ENCODE measurements around the gene FCGR1A. TPM values are rescaled to one million over a fixed set of nuclear protein-coding genes. Genes with fewer than 3 reads are reported as not detected.
A peak's percentile ranks its signal among the peaks of the same experiment; 100 is the strongest.
"Not testable (repeated sequence)": the region's sequence is repeated elsewhere in the genome, so short reads cannot be mapped to it uniquely, and the experiment has no call there.

The FCGR1A gene
- total RNA-seq, 2 experiments from 2014 or later: not detected

DNA sequence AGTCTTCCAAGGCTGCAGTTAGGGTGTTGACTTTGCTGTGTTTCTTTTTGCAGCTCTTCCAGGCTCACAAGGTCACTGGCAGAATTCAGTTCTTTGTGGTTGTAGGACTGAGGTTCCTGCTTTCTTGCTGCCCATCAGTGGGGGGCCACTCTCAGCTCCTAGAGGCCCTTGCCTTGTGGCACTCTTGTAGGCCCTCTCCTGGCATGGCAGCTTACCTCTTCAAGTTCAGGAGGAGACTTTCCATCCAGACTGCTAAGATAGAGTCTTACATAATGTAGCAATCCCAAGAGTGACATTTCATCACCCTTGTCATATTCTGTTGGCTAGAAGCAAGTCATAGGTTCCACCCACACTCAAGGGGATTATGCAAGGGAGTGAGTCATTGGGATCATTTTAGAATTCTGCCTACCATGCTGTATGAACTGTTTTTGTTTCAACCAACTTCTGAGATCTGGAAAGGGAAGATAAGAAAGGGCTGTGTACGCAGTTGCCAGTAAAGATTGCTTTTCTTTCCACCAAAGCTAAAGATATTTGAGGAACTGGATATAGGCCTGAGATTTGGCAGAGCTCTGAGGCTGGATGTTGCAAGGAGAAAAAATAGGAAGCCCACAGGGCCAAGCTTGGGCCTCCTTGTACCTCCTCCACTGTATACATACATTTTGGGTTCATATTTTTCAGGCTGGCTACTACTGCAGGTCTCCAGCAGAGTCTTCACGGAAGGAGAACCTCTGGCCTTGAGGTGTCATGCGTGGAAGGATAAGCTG lies 5.4 kb downstream of the FCGR1A start:
- DNase-seq; H3K36me3 Mint-ChIP-seq; H3K9me3 Mint-ChIP-seq; H3K27ac Mint-ChIP-seq; H3K4me3 Mint-ChIP-seq; H3K4me1 Mint-ChIP-seq (ENCODE audit: low read depth); intact Hi-C loops (cut with micrococcal nuclease); POLR2A ChIA-PET; CTCF ChIA-PET; H3K27me3 Mint-ChIP-seq: not testable (repeated sequence)

DNA sequence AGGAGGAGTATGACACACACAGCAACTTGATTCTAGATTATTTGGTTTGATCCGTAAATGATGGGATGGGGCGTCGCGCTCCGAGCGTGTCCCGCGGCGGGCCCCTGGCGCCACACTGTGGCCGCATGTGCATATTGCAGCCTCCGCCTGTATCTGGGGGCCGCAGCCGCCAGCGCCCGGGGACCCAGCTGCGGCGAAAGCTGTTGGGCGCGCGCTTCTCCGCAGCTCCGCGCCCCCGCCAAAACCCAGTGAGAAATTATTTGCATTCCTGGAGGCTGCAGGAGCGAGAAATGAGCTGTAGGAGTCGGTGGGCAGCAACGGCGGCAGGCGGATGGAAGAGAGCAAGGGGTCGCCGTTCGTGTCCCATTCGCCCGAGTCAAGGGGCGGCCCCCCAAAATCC lies 10.0 kb downstream of the FCGR1A start:
- H3K4me1 Mint-ChIP-seq (ENCODE audit: low read depth); H3K9me3 Mint-ChIP-seq; POLR2A ChIA-PET; intact Hi-C loops (cut with micrococcal nuclease); H3K36me3 Mint-ChIP-seq; H3K27me3 Mint-ChIP-seq: not testable (repeated sequence)
- Mint-ChIP-seq H3K27ac (peak overlapping the region; percentile 97), H3K4me3 (peak overlapping the region; percentile 98)
- DNase-seq: peak; percentile 69
- CTCF ChIA-PET: interaction anchor here (0.7 kb wide), 1 partner anchor 406 kb away, joined by 3 read pairs; no protein-coding TSS in a partner anchor

DNA sequence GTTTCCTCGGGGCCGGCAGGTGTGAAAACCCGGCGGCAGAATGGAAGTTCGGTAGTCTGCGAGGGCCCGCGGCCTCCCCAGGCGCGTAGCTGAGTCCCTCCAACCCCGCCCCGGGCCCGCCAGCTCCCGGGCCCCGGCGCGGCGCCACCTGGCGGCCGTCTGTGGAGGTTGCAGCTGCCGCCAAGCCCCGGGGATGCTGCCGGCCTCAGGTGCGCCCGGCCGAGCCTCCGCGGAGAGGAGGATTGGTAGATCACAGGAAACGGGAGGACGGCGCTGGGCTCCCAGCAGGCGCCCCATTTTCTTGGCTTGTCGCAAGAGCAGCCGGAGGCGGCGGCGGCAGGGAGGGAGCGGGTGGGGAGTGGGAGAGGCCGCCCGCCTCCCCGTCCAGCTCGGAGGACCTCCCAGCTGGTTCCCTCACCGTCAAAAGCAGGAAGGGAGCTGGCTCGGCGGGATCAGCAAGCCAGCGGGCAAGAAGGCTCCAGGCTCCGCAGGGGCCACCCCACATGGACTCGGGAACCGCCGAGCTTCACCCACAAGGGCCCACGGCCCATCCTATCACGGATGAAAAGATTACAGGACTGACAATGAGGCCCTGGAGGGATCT lies 10.5 kb downstream of the FCGR1A start:
- H3K9me3 Mint-ChIP-seq; H3K27me3 Mint-ChIP-seq; H3K27ac Mint-ChIP-seq; H3K4me1 Mint-ChIP-seq (ENCODE audit: low read depth); H3K36me3 Mint-ChIP-seq; POLR2A ChIA-PET; intact Hi-C loops (cut with micrococcal nuclease): not testable (repeated sequence)
- H3K4me3 Mint-ChIP-seq: peak overlapping the region; percentile 66
- peak; percentile 86 for DNase-seq
- CTCF ChIA-PET: interaction anchor here (0.7 kb wide), 1 partner anchor 405 kb away, joined by 3 read pairs; no protein-coding TSS in a partner anchor

DNA sequence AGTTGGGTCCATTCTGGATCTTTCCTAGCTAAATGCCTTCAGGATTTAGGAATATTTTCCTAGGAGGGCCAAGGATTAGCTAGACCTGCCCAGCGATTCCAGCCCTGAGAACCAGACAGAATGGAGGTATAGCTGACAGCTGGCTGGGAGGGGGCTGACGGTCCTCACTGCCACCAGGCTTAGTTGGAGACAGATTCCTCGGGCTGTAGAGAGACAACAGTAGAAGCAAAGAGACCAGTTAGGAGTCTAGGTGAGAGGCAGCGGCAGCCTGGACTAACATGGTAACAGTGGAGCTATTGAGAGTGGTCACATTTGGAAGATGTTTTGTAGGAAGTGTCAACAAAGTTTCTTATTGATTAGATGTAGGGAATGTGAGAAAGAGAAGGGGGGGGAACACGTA lies 11.4 kb downstream of the FCGR1A start:
- H3K4me3 Mint-ChIP-seq; H3K4me1 Mint-ChIP-seq (ENCODE audit: low read depth); H3K27ac Mint-ChIP-seq; CTCF ChIA-PET; intact Hi-C loops (cut with micrococcal nuclease); H3K27me3 Mint-ChIP-seq; H3K9me3 Mint-ChIP-seq; POLR2A ChIA-PET; H3K36me3 Mint-ChIP-seq; DNase-seq: not testable (repeated sequence)

DNA sequence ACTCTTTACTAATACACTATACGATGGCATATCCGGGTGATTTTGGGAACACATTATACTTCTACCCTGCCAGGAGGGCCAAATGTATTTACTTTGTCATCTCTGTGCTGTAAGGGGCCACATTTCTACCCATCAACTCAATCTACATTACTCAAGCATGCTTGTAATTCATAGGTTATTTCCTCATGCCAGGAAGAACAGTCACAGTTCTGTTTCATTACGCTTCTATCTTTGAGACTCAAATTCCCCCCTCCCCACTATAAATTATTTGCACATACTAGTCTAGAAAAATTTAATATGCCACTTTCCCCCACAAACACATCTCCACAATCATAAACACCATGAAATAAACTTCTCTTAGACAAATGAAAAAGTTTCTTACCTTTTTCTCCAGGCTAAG lies 19.1 kb downstream of the FCGR1A start:
- intact Hi-C loops (cut with micrococcal nuclease); H3K4me3 Mint-ChIP-seq; H3K27ac Mint-ChIP-seq; H3K9me3 Mint-ChIP-seq; DNase-seq; CTCF ChIA-PET; H3K27me3 Mint-ChIP-seq; POLR2A ChIA-PET; H3K4me1 Mint-ChIP-seq (ENCODE audit: low read depth); H3K36me3 Mint-ChIP-seq: not testable (repeated sequence)

DNA sequence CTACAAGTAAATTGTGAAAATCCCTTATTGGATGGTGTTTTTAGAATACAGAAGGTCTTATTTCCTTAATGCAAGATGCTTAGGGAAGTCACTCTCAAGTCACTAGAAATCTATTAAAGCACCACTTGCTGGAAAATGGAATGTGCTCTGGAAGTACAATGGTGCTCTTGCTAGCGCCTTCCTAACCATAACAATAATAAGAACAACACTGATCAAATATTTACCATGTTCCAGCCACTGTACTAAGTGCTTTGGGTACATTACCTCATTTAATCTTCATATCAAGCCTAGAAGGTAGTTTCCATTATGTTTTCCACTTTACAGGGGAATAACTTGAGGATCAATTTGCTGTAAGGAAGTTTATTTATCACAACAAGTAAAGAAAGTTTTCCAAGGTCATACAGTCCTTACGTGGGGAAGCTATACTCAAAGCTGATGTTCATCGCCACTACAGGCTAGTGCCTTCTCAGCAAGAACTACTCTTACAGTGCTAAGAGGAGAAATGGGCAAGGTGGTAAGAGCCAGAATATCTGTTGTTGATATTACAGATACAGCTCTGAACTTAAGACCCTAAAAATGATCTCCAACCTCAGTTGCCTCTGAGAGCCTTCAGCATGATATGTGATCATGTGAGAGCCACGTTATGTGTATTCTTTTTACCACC lies 22.1 kb downstream of the FCGR1A start:
- CTCF ChIA-PET; H3K4me3 Mint-ChIP-seq; H3K4me1 Mint-ChIP-seq (ENCODE audit: low read depth); H3K27me3 Mint-ChIP-seq; POLR2A ChIA-PET; intact Hi-C loops (cut with micrococcal nuclease); H3K9me3 Mint-ChIP-seq; DNase-seq; H3K36me3 Mint-ChIP-seq; H3K27ac Mint-ChIP-seq: not testable (repeated sequence)

DNA sequence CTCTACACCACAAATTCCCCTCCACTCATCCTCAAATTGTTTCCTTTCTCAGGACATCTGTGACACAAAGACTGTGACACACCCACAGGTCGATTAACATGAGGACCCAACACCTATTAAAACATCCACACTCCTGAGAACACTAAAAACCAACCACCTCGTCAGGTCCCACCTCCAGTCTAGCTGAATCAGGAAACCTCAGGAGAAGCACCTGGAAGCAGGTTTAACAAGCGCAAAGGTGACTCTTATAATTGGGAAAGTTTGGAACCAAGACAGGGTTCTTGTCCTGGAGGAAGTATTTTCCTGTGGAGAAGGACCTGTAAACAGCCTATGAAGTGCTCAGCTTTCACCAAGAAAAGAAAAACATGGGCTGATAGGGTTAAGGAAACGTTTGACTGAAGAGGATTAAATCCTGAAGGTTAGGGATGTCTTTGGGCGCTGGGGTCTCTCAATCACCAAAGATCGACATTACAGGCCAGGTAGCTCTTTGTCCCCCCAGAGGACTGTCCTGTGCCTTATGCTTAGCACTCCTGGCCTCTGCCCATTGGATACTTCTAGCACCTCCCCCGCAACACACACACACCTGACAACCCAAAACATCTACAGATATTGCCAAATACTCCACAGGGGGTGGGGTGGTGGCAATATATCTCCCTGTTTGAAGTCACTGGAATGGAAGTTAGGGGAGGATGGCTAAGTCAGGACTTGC lies 28.4 kb downstream of the FCGR1A start:
- H3K4me3 Mint-ChIP-seq: peak overlapping the region; percentile 50
- CTCF ChIA-PET; H3K9me3 Mint-ChIP-seq; H3K36me3 Mint-ChIP-seq; intact Hi-C loops (cut with micrococcal nuclease); POLR2A ChIA-PET; H3K4me1 Mint-ChIP-seq (ENCODE audit: low read depth); H3K27me3 Mint-ChIP-seq; H3K27ac Mint-ChIP-seq: not testable (repeated sequence)
- peak; percentile 33 for DNase-seq

DNA sequence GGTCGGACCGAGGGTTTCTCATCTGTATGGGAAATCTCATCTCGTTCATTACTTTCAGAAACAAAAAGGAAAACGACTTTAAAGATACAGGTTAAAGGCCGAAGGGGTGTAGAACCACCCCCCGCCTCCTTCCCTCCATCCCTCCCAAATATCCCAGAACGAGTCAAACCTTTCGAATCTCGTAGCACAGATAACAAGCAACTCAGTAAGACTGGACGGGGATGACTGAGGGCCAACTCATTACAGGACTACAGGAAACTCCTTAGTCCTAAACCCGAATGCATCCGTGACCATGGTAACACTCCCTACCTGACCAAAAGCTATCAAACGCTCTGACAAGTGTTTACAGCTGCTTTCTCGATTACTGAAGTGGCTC lies 29.0 kb downstream of the FCGR1A start:
- peak; percentile 68 for DNase-seq
- H3K27me3 Mint-ChIP-seq; H3K9me3 Mint-ChIP-seq; H3K4me1 Mint-ChIP-seq (ENCODE audit: low read depth); POLR2A ChIA-PET; CTCF ChIA-PET; H3K36me3 Mint-ChIP-seq; intact Hi-C loops (cut with micrococcal nuclease): not testable (repeated sequence)
- peak overlapping the region; percentile 86 for H3K4me3 Mint-ChIP-seq
- peak overlapping the region; percentile 98 for H3K27ac Mint-ChIP-seq

DNA sequence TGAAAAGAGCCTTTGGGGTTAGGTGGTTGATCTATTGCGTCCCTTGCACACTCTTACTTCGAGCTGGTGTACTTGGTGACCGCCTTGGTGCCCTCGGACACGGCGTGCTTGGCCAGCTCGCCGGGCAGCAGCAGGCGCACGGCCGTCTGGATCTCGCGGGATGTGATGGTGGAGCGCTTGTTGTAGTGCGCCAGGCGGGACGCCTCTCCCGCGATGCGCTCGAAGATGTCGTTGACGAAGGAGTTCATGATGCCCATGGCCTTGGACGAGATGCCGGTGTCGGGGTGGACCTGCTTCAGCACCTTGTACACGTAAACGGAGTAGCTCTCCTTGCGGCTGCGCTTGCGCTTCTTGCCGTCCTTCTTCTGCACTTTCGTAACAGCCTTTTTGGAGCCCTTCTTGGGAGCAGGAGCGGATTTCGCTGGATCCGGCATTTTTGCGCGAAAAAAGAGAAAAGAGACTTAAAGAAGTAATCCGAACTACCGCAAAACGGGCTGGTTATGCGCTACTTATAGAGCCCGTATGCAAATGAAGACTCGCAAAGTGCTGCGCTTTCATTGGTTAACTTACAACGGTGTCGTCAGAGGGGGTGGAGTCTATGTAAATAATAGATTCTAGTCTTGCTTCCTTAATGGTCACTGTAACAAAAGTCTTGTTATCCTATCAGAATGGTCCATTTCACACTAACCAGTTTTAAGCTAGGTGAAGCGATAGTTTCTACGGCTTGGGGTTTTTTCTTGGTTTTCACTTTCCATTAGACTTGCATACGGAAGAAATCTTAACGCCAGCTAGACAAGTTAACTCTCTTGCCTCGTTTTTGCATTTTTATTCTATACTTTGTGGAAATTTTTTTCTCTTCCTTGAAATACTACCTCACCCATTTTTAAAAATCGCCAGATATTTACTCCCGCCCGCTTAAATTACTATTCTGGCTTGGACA lies 29.7 kb downstream of the FCGR1A start:
- peak; percentile 85 for DNase-seq
- peak overlapping the region; percentile 86 for H3K4me3 Mint-ChIP-seq

DNA sequence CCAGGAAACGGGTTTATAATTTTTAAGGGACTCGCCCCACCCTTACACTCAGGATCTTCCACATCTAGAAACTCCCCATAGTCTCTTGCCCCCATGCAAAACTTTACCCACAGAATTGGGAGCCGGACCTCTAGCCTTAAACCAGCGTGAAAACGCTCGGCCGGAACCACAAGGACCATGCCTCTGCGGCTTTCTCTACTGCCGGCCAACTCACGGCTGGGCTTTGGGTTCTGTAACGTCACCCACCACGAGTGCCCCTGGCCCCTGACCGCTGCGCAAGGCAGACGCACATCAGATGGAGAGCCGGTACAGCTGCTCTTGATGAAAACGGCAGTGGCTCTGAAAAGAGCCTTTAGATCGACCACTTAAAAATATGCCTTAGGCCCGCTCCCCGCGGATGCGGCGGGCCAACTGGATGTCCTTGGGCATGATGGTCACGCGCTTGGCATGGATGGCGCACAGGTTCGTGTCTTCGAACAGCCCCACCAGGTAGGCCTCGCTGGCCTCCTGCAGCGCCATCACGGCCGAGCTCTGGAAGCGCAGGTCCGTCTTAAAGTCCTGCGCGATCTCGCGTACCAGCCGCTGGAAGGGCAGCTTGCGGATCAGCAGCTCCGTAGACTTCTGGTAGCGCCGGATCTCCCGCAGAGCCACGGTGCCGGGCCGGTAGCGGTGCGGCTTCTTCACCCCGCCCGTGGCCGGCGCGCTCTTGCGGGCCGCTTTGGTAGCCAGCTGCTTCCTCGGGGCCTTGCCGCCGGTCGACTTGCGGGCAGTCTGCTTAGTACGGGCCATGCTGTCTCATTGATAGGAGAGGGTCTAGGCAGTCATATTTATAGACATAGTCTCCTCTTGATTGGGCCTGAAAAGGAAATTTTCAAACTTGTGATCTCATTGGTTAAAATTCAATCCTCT lies 30.7 kb downstream of the FCGR1A start:
- peak; percentile 80 for DNase-seq
- intact Hi-C loops (cut with micrococcal nuclease); H3K9me3 Mint-ChIP-seq; H3K4me1 Mint-ChIP-seq (ENCODE audit: low read depth); H3K27me3 Mint-ChIP-seq; CTCF ChIA-PET; H3K36me3 Mint-ChIP-seq; POLR2A ChIA-PET: not testable (repeated sequence)
- Mint-ChIP-seq H3K27ac (peak overlapping the region; percentile 98), H3K4me3 (peak overlapping the region; percentile 86)

More for the DNA sequence above, 29.7 kb downstream of the FCGR1A start:
- H3K36me3 Mint-ChIP-seq; CTCF ChIA-PET; H3K4me1 Mint-ChIP-seq (ENCODE audit: low read depth); POLR2A ChIA-PET; H3K27me3 Mint-ChIP-seq; H3K9me3 Mint-ChIP-seq; intact Hi-C loops (cut with micrococcal nuclease): not testable (repeated sequence)
- H3K27ac Mint-ChIP-seq: peak overlapping the region; percentile 98

DNA sequence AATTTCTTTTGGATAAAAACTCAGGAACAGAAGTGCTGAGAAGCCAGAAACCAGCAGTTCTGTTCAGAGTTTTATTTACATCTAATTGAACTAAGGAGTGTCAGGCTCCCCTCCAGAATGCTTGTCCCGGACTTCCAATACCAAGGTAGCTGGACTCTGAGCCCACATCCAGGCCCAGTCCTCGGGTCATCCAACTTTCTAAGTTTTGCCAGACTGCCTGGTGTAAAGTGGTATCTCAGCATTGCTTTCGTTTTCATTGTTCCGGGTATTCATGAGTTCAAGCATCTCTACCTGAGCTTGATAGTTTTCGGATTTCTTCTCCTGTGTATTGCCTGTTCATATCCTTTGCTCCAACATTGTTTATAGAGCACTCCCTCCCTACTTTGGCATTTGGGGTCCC lies 37.9 kb downstream of the FCGR1A start:
- POLR2A ChIA-PET; CTCF ChIA-PET; H3K9me3 Mint-ChIP-seq; H3K36me3 Mint-ChIP-seq; H3K4me1 Mint-ChIP-seq (ENCODE audit: low read depth); H3K27ac Mint-ChIP-seq; DNase-seq; H3K4me3 Mint-ChIP-seq; H3K27me3 Mint-ChIP-seq; intact Hi-C loops (cut with micrococcal nuclease): not testable (repeated sequence)

All from activated CD4-positive, alpha-beta memory T cell treated with anti-CD3 and anti-CD28 coated beads for 36 hours (primary cell).